ENCODE measurements around the gene POPDC3.

DNA sequence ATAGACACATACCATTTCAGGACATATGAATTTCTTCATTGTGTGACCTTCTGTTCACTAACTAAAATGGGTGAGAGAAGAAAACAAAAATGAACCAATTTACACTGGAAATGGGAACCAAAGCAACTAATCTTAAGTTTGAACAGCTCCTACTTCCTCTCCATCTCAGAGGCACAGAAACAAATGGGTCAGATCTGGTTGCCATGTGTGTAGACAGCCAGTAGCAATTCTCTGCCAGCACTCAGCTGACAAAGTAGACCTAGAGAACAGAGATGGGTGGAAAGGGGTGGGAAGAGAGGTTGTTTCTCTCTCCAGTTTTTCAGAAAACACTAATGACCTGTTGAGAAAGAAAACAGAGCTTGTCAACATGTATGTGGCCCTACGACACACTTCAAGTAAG, 14.3 kb upstream of the POPDC3 start:
- TF ChIP-seq CTCF (tag by site-specific recombination; IDR thresholded peaks at IDR 0.05) (no peak), SP7 (tag by site-specific recombination; IDR thresholded peaks at IDR 0.05) (no peak), ZFHX2 (tag by site-specific recombination; conservative IDR thresholded peaks at IDR 0.05) (no peak), KLF16 (tag by site-specific recombination; IDR thresholded peaks at IDR 0.05) (no peak), REST (tag by site-specific recombination; IDR thresholded peaks at IDR 0.05) (no peak), AEBP2 (tag by site-specific recombination; IDR thresholded peaks at IDR 0.05; ENCODE audit: borderline replicate concordance) (no peak), ZNF138 (tag by site-specific recombination; IDR thresholded peaks at IDR 0.05; ENCODE audit: borderline replicate concordance) (no peak), ZNF600 (tag by site-specific recombination; IDR thresholded peaks at IDR 0.05) (no peak), ZNF768 (tag by site-specific recombination; IDR thresholded peaks at IDR 0.05) (no peak), MYNN (tag by site-specific recombination; IDR thresholded peaks at IDR 0.05; ENCODE audit: borderline replicate concordance) (no peak), ZNF174 (tag by site-specific recombination; IDR thresholded peaks at IDR 0.05) (no peak), BCL11A (tag by site-specific recombination; IDR thresholded peaks at IDR 0.05; ENCODE audit: low read depth) (no peak)
